Germinal center (tissue), 1 donor: Measurements from ENCODE around the gene CFAP58.

Source experiments
- DNase-seq: peaks from one replicate; pipeline ENCODE4 v3.0.0; 2012; ENCODE audit warnings: mixed read lengths, low spot score

The CFAP58 gene

GRCh38 chr10:104353325-104354048, at the start of gene CFAP58:
Gene CFAP58 (plus strand): TSS chr10:104353833. CDS start chr10:104353898, 65 bp downstream.
- DNase-seq = peak; percentile 86

GRCh38 chr10:104304356-104304745, 49.3 kb upstream of the CFAP58 start:
- DNase-seq = no peak

DNA sequence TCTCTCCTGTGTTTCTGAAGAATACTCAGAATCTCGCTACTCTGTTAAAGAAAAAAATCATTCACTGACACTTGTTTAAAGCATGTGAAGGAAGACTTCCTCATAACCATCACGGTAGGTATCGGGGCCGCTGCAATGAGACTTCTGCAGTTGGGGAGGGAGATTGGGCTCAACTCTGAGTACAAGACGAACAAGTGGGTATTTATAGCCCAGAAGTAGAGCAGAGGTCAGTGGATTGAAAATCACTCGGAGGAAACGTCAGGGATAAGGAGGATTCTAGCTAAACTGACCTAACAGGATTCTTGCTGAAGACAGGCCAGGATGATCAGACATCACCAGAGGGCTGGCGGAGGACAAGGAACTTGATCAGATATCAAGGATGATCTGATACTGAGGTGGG, 48.7 kb upstream of the CFAP58 start:
- DNase-seq = no peak

GRCh38 chr10:104306897-104307296, 46.7 kb upstream of the CFAP58 start:
- DNase-seq = no peak

DNA sequence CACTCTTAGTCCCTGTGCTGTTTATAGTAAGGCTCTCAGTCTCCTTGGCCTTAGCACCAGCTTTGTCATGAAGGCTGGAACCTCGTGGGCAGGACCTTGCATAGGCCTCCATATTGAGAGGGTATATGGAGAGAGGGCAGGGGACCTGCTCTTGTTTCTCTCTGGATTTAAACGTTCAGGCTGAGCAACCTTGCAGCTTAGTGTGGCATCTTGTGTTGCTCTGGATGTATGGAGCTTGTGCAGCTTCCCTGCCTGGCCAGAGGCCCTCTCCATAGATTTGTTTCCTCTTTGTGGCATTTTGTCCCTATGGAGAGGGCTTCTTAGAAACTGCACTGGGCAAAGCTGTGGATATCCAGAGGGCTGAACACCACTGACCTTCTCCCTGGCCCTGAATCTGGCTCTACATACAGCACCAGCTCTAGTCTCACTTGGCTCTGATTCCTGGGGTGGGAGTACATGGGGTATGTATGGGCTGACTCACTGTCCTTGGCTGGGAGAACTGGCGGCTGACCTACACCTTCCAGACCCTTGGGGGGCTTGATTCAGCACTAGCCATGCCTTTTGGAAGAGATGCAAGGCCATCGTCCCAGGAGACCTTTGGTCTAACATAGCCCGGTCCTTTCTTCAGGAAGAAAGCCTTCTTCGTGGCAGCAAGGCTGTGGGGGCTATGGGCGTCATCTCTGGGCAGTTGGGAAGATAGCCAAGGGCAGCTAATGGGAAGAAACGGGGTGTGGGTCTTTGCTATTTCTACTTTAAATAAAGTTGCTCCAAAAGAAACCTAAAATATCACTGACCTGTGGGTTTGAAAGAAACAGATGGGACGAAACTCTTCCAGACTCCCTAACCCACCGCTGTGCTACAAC, 45.8 kb upstream of the CFAP58 start:
- no peak for DNase-seq

DNA sequence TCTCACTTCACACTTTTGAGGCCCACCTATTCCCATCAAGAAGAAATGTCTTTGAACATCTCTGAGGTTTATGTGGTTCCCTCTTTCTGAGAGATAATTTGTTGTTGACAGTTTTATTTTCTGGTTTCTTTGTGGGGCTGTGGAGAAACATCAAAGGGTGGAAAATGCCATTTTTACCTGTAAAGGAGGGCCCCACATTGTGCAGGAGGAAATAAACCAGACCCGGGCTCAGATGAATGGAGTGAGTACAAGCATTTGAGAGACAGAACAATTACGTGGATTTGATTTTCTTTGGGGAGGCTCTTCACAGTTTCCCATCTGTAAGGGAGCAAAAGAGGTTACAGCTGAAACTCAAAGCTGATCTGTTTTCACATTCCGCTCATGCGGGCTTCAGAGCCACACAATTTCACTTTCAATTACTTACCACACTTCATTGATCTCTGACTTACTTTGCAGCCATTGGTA, 45.2 kb upstream of the CFAP58 start:
- no peak for DNase-seq

- no peak for DNase-seq
Observed at GRCh38 chr10:104309980-104310978, 43.4 kb upstream of the CFAP58 start.

GRCh38 chr10:104311184-104311720, 42.4 kb upstream of the CFAP58 start:
- no peak for DNase-seq

DNA sequence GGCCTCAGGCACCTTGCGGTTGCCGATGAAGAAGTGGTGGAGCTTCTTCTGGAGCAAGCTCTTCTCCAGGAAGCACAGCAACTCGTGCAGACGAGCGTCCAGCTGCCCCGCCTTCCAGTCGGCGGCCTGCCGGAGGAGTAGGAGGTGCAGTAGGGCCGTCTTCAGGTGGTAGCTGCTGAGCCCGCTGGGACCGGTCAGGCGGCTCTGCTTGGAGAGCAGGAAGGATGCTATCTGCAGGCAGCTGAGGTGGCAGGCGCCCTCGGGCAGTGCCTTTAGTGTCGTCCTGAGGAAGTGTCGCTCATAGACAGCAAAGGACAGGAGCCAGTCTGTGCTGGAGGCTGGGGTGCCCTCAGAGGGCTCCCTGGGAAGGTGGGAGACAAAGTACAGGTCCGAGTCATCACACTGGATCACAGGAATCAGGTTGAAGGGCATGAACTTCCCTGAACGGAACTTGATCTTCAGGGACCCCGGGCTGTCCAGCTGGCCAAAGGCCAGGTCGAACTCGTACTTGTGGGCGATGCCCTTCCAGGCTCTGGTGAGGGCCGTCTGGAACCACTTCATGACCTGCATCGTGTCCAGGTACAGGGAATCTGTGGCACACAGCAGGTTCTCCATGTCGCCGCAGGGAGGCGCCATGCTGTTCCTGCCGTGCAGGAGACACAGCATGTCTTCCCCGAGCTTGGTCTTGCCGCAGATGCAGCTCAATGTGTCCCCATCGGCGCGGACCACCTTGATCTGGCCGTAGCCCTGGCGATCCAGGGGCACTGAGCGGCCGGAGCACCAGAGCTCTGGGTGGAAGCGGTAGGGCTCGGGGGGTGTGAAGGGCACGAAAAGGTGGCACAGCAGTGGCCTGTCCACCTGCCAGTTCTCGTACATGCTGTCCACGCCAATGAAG, 38.8 kb upstream of the CFAP58 start:
- no peak for DNase-seq

DNA sequence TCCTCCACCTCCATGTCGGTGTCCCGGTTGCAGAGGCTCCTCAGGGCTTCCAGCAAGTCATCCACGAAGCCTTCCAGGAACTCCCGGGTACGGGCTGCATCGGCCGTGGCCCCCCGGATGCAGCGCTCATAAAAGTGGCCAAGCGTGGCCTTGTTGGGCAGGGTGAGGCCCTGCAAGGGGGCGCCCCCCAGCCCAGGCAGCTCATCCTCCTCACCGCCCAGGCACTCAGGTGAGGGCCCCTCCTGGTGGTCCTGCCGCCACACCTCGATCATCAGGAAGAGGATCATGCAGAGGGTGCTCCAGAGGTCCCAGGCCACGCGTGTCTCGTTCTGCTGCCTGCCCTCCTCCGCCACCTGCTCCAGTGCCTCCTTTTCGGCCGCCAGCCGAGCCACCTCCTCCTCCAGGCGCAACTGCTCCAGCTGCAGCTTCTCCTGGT, 38.1 kb upstream of the CFAP58 start:
- no peak for DNase-seq

- DNase-seq = no peak
Observed at GRCh38 chr10:104316321-104317099, 37.1 kb upstream of the CFAP58 start.

- DNase-seq = no peak
Observed at GRCh38 chr10:104317269-104317710, 36.3 kb upstream of the CFAP58 start.

- no peak for DNase-seq
Observed at GRCh38 chr10:104317726-104318299, 35.8 kb upstream of the CFAP58 start.

GRCh38 chr10:104318326-104318725, 35.3 kb upstream of the CFAP58 start:
- DNase-seq = no peak

DNA sequence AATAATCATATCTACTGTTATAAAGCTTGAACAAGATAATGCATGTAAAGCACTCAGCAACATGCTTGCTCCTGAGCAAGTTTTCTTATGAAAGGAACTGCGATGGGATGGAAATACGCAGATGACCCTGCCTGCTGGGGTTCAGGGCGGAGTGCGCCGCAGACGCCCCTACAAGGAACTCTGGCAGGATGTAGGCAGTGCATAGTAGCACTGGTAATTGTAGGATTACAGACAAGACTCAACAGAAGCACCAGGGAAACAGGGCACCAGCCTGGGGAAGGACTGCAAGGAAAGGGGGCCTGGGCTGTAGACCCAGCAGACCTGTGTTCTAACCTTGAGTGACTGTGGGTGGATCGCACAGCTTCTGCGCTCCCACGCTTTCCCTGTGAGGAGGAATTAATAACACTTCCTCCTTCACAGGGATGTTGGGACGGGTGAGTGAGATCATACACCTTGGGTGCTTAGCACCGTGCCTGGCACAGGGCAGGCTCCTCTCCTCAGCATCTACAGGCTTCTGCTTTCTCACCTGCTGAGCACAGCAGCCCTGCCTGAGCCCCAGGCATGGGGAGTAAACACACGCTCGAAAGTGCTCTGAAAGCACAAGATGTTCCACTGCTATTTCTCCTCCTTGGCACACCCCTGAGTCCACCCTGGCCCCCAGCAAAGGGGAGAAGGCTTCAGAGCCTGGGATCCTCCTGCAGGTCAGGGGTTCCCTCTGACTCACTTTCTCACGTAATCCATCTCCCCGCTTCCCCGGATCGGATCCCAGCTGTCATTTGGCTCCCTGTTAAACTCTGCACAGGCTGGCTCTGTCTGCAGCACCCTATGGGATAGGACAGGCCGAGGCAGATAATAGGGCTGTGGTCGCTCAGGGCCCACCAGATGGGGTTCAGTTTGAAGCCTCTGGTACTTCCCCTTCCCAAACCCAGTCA, 34.6 kb upstream of the CFAP58 start:
- DNase-seq = no peak

GRCh38 chr10:104321226-104321625, 32.4 kb upstream of the CFAP58 start:
- no peak for DNase-seq

GRCh38 chr10:104321725-104322415, 31.8 kb upstream of the CFAP58 start:
- DNase-seq = no peak

GRCh38 chr10:104322416-104322782, 31.2 kb upstream of the CFAP58 start:
- peak; percentile 56 for DNase-seq
